GM15510 (cell line): Measurements from ENCODE around the gene PDE8B.

ENCODE experiments used
- POLR2A ChIP-seq: IDR thresholded peaks from 3 replicates; pipeline ENCODE4 v1.6.1; 2011; ENCODE audit warnings: borderline replicate concordance; ENCODE audit not compliant: insufficient read length; ENCODE audit errors: extremely low read depth

Gene PDE8B

GRCh38 chr5:77360973-77361372, 150.5 kb downstream of the PDE8B start:
- no peak for TF ChIP-seq POLR2A

- TF ChIP-seq POLR2A = no peak
Measured at GRCh38 chr5:77366717-77367500, 156.4 kb downstream of the PDE8B start.

GRCh38 chr5:77367741-77368140, 157.3 kb downstream of the PDE8B start:
- no peak for TF ChIP-seq POLR2A

GRCh38 chr5:77368367-77368766, 157.9 kb downstream of the PDE8B start:
- no peak for TF ChIP-seq POLR2A

- TF ChIP-seq POLR2A = no peak
Measured at GRCh38 chr5:77369566-77369965, 159.1 kb downstream of the PDE8B start.

- no peak for TF ChIP-seq POLR2A
Measured at GRCh38 chr5:77374686-77375085, 164.2 kb downstream of the PDE8B start.

GRCh38 chr5:77376609-77377300, 166.3 kb downstream of the PDE8B start:
- no peak for TF ChIP-seq POLR2A

- TF ChIP-seq POLR2A = no peak
Measured at GRCh38 chr5:77379558-77380061, 169.1 kb downstream of the PDE8B start.

- no peak for TF ChIP-seq POLR2A
Measured at GRCh38 chr5:77380636-77381035, 170.2 kb downstream of the PDE8B start.

GRCh38 chr5:77389746-77390145, 179.3 kb downstream of the PDE8B start:
- no peak for TF ChIP-seq POLR2A

- TF ChIP-seq POLR2A = no peak
Measured at GRCh38 chr5:77390221-77390620, 179.7 kb downstream of the PDE8B start.

- TF ChIP-seq POLR2A = no peak
Measured at GRCh38 chr5:77390795-77391194, 180.3 kb downstream of the PDE8B start.

GRCh38 chr5:77391240-77391765, 180.8 kb downstream of the PDE8B start:
- TF ChIP-seq POLR2A = no peak

- TF ChIP-seq POLR2A = no peak
Measured at GRCh38 chr5:77394064-77394715, 183.7 kb downstream of the PDE8B start.

- no peak for TF ChIP-seq POLR2A
Measured at GRCh38 chr5:77396017-77396416, 185.5 kb downstream of the PDE8B start.
